A673 (cell line): ENCODE measurements around the gene COL11A2. TPM values are rescaled to one million over a fixed set of nuclear protein-coding genes. Genes with fewer than 3 reads are reported as not detected.

Experiments
- BruUV-seq: library from RNA; stranded (reverse); fragments of 400-500 nt; replicated peaks from 2 replicates; lab custom pipeline; 2021; lab: Mats Ljungman, UMichigan
- CTCF ChIA-PET: fragments of 300-600 bp; sonication (Branson Sonifier 250); formaldehyde crosslinking; loops from one replicate; lab custom pipeline; 2022; ENCODE audit warnings: antibody characterized with exemption; lab: Charles Lee
- POLR2A ChIA-PET: fragments of 300-600 bp; sonication (Branson Sonifier 250); formaldehyde crosslinking; loops from one replicate; lab custom pipeline; 2022; ENCODE audit warnings: antibody characterized with exemption; ENCODE audit not compliant: low non-redundant PET; lab: Charles Lee
- DNase-seq: peaks from one replicate; pipeline ENCODE4 v3.0.0-alpha.2; 2015; ENCODE audit warnings: low spot score
- H3K27ac ChIP-seq: fragments of 200-600 bp; sonication (generic); 2 replicates; pipeline ENCODE4 v1.5.1; 2016; ENCODE audit warnings: mixed run types, low read depth, mild to moderate bottlenecking, mixed read lengths, antibody characterized with exemption, low read length; ENCODE audit not compliant: poor library complexity, severe bottlenecking
- H3K27me3 ChIP-seq: fragments of 200-600 bp; sonication (generic); replicated peaks from 2 replicates; pipeline ENCODE4 v1.6.1; 2017; ENCODE audit warnings: mixed run types, low read depth, mild to moderate bottlenecking, mixed read lengths, antibody characterized with exemption, low read length; ENCODE audit not compliant: insufficient read depth, poor library complexity
- H3K36me3 ChIP-seq: fragments of 200-600 bp; sonication (generic); 2 replicates; pipeline ENCODE4 v1.6.1; 2016; ENCODE audit warnings: mixed run types, mild to moderate bottlenecking, mixed read lengths, antibody characterized with exemption, low read length; ENCODE audit not compliant: insufficient read depth, poor library complexity, severe bottlenecking
- H3K4me1 ChIP-seq: fragments of 200-600 bp; sonication (generic); 2 replicates; pipeline ENCODE4 v1.6.1; 2017; ENCODE audit warnings: mixed run types, mild to moderate bottlenecking, mixed read lengths, antibody characterized with exemption, low read length; ENCODE audit not compliant: insufficient read depth, poor library complexity, severe bottlenecking
- H3K4me3 ChIP-seq: fragments of 200-600 bp; sonication (generic); 2 replicates; pipeline ENCODE4 v1.5.1; 2016; ENCODE audit warnings: low read depth, mixed run types, mild to moderate bottlenecking, mixed read lengths, low read length; ENCODE audit not compliant: poor library complexity, severe bottlenecking
- H3K9me3 ChIP-seq: fragments of 200-600 bp; sonication (generic); 2 replicates; pipeline ENCODE4 v1.6.1; 2016; ENCODE audit warnings: mixed run types, low read depth, mild to moderate bottlenecking, mixed read lengths, antibody characterized with exemption, low read length; ENCODE audit not compliant: poor library complexity, severe bottlenecking
- CTCF ChIP-seq: fragments of 300-800, 200-600 bp; sonication (generic); conservative IDR thresholded peaks from 2 replicates; pipeline ENCODE4 v1.5.1; 2017; ENCODE audit warnings: low read depth, mild to moderate bottlenecking, antibody characterized with exemption, low read length, moderate library complexity, mixed read lengths
- EZH2 ChIP-seq: fragments of 200-600 bp; sonication (generic); IDR thresholded peaks from 2 replicates; pipeline ENCODE4 v1.6.1; 2017; ENCODE audit warnings: borderline replicate concordance, low read depth, mild to moderate bottlenecking, mixed read lengths, antibody characterized with exemption, low read length; ENCODE audit not compliant: poor library complexity, severe bottlenecking
- intact Hi-C: fragments of 100-400 bp; cut with micrococcal nuclease; formaldehyde crosslinking; loops from one replicate; pipeline ENCODE4 v1.10.0; 2022; ENCODE audit not compliant: unreplicated experiment
- total RNA-seq: library from RNA; stranded (reverse); gene quantifications from 2 replicates; pipeline ENCODE4 v1.2.3, GENCODE V29; 2021

The COL11A2 gene
- total RNA-seq, 1 experiment from 2014 or later: 1.6 TPM

GRCh38 chr6:33194431-33194979, 2.2 kb upstream of the COL11A2 start:
- Histone ChIP-seq H3K9me3 (no peaks in the 10 kb centered on the region), H3K4me1 (peaks cover 7% of the 10 kb centered on the region), H3K4me3 (no peak overlapping the region), H3K27me3 (no peaks in the 10 kb centered on the region), H3K27ac (no peak overlapping the region), H3K36me3 (peaks cover 36% of the 10 kb centered on the region)
- ChIA-PET POLR2A (interaction anchor here (0.7 kb wide), 1 partner anchor 1575 kb away, joined by 3 read pairs; no protein-coding TSS in a partner anchor), CTCF (no interaction called here)
- no peak for DNase-seq
- no TSS peak for BruUV-seq
- intact Hi-C loops: no loop called here
- TF ChIP-seq CTCF (no peak), EZH2 (no peak)

DNA sequence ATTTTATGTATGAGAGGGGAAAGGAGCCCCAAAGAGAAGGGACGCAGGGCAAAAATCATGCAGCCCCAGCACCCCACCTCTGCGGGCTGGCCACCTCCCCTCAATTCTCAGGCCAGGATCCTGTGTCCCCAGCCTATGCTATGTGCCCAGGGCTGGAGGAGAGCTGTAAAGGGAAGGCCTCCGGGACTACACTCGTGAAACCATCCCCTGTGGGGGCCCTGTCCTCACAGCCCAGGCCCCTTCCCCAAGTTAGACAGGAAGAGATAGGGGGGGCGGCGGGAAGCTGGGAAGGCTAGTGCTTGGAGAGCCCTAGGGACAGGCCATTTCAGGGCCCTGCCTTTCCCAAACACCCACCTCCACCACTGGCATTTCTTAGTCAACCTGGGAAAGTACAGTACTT, 1.4 kb upstream of the COL11A2 start:
- no TSS peak for BruUV-seq
- H3K4me1 ChIP-seq: peaks cover 7% of the 10 kb centered on the region
- H3K36me3 ChIP-seq: peaks cover 36% of the 10 kb centered on the region
- no peak for DNase-seq
- TF ChIP-seq CTCF (no peak), EZH2 (no peak)
- peak overlapping the region; percentile 31 for H3K4me3 ChIP-seq
- H3K9me3 ChIP-seq: no peaks in the 10 kb centered on the region
- no peaks in the 10 kb centered on the region for H3K27me3 ChIP-seq
- no peak overlapping the region for H3K27ac ChIP-seq
- intact Hi-C loops: no loop called here
- POLR2A ChIA-PET: no interaction called here
- CTCF ChIA-PET: no interaction called here

GRCh38 chr6:33192671-33193602, 670 bp upstream of the COL11A2 start:
- H3K4me1 ChIP-seq: peaks cover 7% of the 10 kb centered on the region
- H3K9me3 ChIP-seq: no peaks in the 10 kb centered on the region
- H3K27ac ChIP-seq: no peak overlapping the region
- no peak for DNase-seq
- BruUV-seq: no TSS peak
- no peaks in the 10 kb centered on the region for H3K27me3 ChIP-seq
- ChIA-PET CTCF (no interaction called here), POLR2A (no interaction called here)
- peak overlapping the region; percentile 31 for H3K4me3 ChIP-seq
- peaks cover 36% of the 10 kb centered on the region for H3K36me3 ChIP-seq
- TF ChIP-seq CTCF: no peak
- TF ChIP-seq EZH2: no peak
- intact Hi-C loops: no loop called here
